HG02981 (cell line): ENCODE results near the gene HLA-DMB.

ENCODE experiments used
- ATAC-seq: cut with Tn5 transposase; IDR thresholded peaks from one replicate; pipeline ENCODE4 v1.9.1; 2021; ENCODE audit warnings: mild to moderate bottlenecking, moderate library complexity; ENCODE audit not compliant: unreplicated experiment

Gene HLA-DMB

GRCh38 chr6:32940656-32941213 lies at the start of gene HLA-DMB:
Gene HLA-DMB, minus strand, starts transcription at chr6:32941028. Its CDS starts 221 bp downstream, at chr6:32940807.
- ATAC-seq: peak; percentile 44

- no peak for ATAC-seq
Measured at GRCh38 chr6:32989368-32989767, 48.5 kb upstream of the HLA-DMB start.

GRCh38 chr6:32984622-32985389 lies 44.0 kb upstream of the HLA-DMB start:
- no peak for ATAC-seq

GRCh38 chr6:32983964-32984621 lies 43.3 kb upstream of the HLA-DMB start:
- ATAC-seq: no peak

GRCh38 chr6:32983493-32983848 lies 42.6 kb upstream of the HLA-DMB start:
- no peak for ATAC-seq

GRCh38 chr6:32982702-32983492 lies 42.1 kb upstream of the HLA-DMB start:
- ATAC-seq: no peak

GRCh38 chr6:32982084-32982701 lies 41.4 kb upstream of the HLA-DMB start:
- no peak for ATAC-seq

- no peak for ATAC-seq
Measured at GRCh38 chr6:32980488-32981038, 39.7 kb upstream of the HLA-DMB start.

GRCh38 chr6:32979720-32980487 lies 39.1 kb upstream of the HLA-DMB start:
- no peak for ATAC-seq

- ATAC-seq: no peak
Measured at GRCh38 chr6:32977953-32978324, 37.1 kb upstream of the HLA-DMB start.

- no peak for ATAC-seq
Measured at GRCh38 chr6:32977272-32977952, 36.6 kb upstream of the HLA-DMB start.

- ATAC-seq: no peak
Measured at GRCh38 chr6:32976334-32977069, 35.7 kb upstream of the HLA-DMB start.

- ATAC-seq: no peak
Measured at GRCh38 chr6:32975886-32976285, 35.1 kb upstream of the HLA-DMB start.

- no peak for ATAC-seq
Measured at GRCh38 chr6:32974541-32975308, 33.9 kb upstream of the HLA-DMB start.

- ATAC-seq: no peak
Measured at GRCh38 chr6:32974016-32974333, 33.1 kb upstream of the HLA-DMB start.

- no peak for ATAC-seq
Measured at GRCh38 chr6:32973144-32974015, 32.6 kb upstream of the HLA-DMB start.
